ENCODE data around the gene ZNF768. TPM values are rescaled to one million over a fixed set of nuclear protein-coding genes. Genes with fewer than 3 reads are reported as not detected.
"Not testable (repeated sequence)": the region's sequence is repeated elsewhere in the genome, so short reads cannot be mapped to it uniquely, and the experiment has no call there.

Gene ZNF768
- total RNA-seq, 1 donor from 2014 or later, result 17.1 TPM

DNA sequence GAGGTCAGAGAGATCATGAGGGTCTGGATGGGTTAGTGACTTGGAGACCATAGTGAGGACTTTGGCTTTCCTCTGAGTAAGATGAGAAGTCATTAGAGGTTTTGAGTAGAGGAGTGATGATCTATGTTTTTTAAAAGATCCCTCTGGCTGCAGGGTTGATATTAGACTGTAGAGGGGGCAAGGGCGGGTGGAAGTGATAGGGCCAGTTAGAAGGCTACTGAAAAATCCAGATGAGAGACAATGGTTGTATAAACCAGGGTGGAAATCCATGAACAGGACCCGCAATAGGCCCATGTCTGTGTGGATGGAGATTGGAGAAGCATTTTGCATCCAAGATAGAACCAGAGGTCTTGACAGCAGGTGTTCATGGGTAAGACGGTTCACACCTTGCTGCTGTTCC lies 44.0 kb downstream of the ZNF768 start:
- Mint-ChIP-seq H3K36me3 (ENCODE audit: low read depth) (peaks cover 90% of the 10 kb centered on the region), H3K4me3 (ENCODE audit: low read depth) (no peak overlapping the region), H3K27ac (peak overlapping the region; percentile 30), H3K4me1 (ENCODE audit: low read depth) (peaks cover 43% of the 10 kb centered on the region), H3K27me3 (ENCODE audit: low read depth) (no peaks in the 10 kb centered on the region), H3K9me3 (no peaks in the 10 kb centered on the region)
- intact Hi-C loops (cut with micrococcal nuclease), result no loop called here
- no peak for DNase-seq (ENCODE audit: low spot score)

DNA sequence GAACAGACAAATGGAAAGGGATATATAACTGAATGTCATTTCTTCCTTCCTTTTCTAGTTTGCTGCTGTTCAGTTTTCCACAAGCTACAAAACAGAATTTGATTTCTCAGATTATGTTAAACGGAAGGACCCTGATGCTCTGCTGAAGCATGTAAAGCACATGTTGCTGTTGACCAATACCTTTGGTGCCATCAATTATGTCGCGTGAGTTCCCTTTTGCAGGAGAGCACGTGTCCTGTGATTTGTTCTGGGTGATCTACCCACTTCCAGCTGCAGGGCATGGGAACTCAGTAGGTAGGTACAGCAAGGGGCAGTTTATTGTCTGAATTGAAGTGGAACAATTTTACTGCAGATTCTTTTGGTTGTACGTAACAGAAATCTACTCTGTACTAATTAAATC lies 45.0 kb downstream of the ZNF768 start:
- intact Hi-C loops (cut with micrococcal nuclease), result no loop called here
- H3K4me3 Mint-ChIP-seq (ENCODE audit: low read depth), result no peak overlapping the region
- peaks cover 49% of the 10 kb centered on the region for H3K4me1 Mint-ChIP-seq (ENCODE audit: low read depth)
- H3K27me3 Mint-ChIP-seq (ENCODE audit: low read depth), result no peaks in the 10 kb centered on the region
- no peaks in the 10 kb centered on the region for H3K9me3 Mint-ChIP-seq
- no peak for DNase-seq (ENCODE audit: low spot score)
- H3K36me3 Mint-ChIP-seq (ENCODE audit: low read depth), result peaks cover 92% of the 10 kb centered on the region
- H3K27ac Mint-ChIP-seq, result peak overlapping the region; percentile 7

DNA sequence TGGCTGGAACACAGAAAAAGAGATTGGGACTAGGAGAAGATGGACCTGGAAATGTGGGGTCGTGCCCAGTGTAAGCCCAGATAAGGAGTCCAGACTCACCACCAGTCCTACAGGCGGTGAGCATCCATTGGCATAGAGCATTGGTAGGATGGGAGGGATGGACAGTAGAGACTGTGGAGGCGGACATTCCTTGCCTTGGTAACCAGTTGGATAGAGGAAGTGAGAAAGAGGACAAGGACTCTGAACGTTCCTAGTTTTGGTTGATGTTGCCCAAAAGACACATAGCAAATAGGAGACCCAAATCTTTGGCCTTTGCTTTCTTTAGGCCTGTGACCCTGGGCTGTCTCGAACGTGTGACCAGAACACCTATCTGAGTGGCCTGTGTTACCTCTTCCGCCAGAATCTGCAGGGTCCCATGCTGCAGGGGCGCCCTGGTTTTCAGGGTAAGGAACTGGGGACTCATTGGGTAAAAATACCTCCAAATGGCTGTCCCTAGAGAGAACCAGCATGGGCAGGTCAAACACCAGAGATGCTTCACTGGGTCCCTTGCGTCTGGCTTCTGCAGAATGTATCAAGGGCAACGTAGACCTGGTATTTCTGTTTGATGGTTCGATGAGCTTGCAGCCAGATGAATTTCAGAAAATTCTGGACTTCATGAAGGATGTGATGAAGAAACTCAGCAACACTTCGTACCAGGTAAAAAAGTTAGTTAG lies 47.4 kb downstream of the ZNF768 start:
- no peak for DNase-seq (ENCODE audit: low spot score)
- Mint-ChIP-seq H3K27me3 (ENCODE audit: low read depth) (no peaks in the 10 kb centered on the region), H3K4me3 (ENCODE audit: low read depth) (no peak overlapping the region), H3K36me3 (ENCODE audit: low read depth) (peaks cover 92% of the 10 kb centered on the region), H3K9me3 (no peaks in the 10 kb centered on the region), H3K4me1 (ENCODE audit: low read depth) (peaks cover 55% of the 10 kb centered on the region), H3K27ac (peak overlapping the region; percentile 36)
- intact Hi-C loops (cut with micrococcal nuclease), result no loop called here

DNA sequence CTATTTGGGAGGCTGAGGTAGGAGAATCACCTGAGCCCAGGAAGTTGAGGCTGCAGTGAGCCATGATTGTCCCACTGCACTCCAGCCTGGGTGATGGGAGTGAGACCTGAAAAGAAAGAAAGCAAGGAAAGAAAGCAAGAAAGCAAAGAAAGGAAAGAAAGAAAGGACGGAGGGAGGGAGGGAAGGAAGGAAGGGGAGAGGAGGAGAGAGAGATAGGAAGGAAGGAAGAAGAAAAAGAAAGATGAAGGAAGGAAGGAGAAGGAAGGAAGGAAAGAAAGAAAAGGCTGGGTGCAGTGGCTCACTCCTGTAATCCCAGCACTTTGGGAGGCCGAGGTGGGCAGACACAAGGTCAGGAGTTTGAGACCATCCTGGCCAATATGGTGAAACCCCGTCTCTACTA lies 48.6 kb downstream of the ZNF768 start:
- Mint-ChIP-seq H3K27ac (peak overlapping the region; percentile 86), H3K4me3 (ENCODE audit: low read depth) (peak overlapping the region; percentile 45), H3K36me3 (ENCODE audit: low read depth) (peaks cover 91% of the 10 kb centered on the region), H3K4me1 (ENCODE audit: low read depth) (peaks cover 51% of the 10 kb centered on the region)
- H3K9me3 Mint-ChIP-seq; intact Hi-C loops (cut with micrococcal nuclease); H3K27me3 Mint-ChIP-seq (ENCODE audit: low read depth); DNase-seq (ENCODE audit: low spot score): not testable (repeated sequence)

DNA sequence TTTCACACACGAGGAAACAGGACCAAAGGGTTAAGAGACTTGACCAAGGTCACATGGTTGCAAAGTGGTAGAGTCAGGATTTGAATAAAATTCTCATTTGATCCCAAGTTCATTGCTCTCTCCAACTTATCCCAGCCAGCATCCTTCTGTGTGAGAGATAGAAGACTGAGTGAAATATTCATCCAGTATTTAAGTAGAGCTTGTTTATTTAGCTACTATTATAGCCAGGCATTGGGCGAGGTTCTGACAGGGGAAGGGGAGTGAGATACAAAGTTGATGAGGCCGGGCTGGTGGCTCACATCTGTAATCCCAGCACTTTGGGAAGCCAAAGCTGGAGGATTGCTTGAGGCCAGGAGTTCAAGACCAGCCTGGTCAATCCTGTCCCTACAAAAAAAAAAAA lies 49.4 kb downstream of the ZNF768 start:
- peak overlapping the region; percentile 19 for H3K4me3 Mint-ChIP-seq (ENCODE audit: low read depth)

DNA sequence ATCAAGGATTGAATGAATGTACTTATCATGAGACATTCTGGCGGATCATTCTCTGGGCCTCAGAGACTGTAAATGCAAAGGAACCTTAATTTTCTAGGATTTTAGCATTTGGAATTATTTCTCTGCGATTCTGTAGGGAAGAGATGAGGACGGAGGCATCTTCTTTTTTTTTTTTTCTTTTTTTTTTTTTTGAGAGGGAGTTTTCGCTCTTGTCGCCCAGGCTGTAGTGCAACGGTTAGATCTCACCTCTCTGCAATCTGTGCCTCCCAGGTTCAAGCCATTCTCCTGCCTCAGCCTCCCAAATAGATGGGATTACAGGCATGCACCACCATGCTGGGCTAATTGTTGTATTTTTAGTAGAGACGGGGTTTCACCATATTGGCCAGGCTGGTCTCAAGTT lies 51.7 kb downstream of the ZNF768 start:
- Mint-ChIP-seq H3K9me3 (no peaks in the 10 kb centered on the region), H3K27me3 (ENCODE audit: low read depth) (no peaks in the 10 kb centered on the region), H3K4me1 (ENCODE audit: low read depth) (peaks cover 52% of the 10 kb centered on the region), H3K36me3 (ENCODE audit: low read depth) (peaks cover 63% of the 10 kb centered on the region), H3K4me3 (ENCODE audit: low read depth) (peak overlapping the region; percentile 99), H3K27ac (peak overlapping the region; percentile 81)
- intact Hi-C loops (cut with micrococcal nuclease), result loop anchor here (5.0 kb wide), 2 partner anchors 93 to 97 kb away; no protein-coding TSS in a partner anchor
- DNase-seq (ENCODE audit: low spot score), result no peak

More for the DNA sequence above, 49.4 kb downstream of the ZNF768 start:
- Mint-ChIP-seq H3K27ac (peak overlapping the region; percentile 86), H3K36me3 (ENCODE audit: low read depth) (peaks cover 86% of the 10 kb centered on the region), H3K4me1 (ENCODE audit: low read depth) (peaks cover 52% of the 10 kb centered on the region), H3K9me3 (no peaks in the 10 kb centered on the region), H3K27me3 (ENCODE audit: low read depth) (no peaks in the 10 kb centered on the region)
- DNase-seq (ENCODE audit: low spot score), result no peak
- intact Hi-C loops (cut with micrococcal nuclease), result no loop called here

DNA sequence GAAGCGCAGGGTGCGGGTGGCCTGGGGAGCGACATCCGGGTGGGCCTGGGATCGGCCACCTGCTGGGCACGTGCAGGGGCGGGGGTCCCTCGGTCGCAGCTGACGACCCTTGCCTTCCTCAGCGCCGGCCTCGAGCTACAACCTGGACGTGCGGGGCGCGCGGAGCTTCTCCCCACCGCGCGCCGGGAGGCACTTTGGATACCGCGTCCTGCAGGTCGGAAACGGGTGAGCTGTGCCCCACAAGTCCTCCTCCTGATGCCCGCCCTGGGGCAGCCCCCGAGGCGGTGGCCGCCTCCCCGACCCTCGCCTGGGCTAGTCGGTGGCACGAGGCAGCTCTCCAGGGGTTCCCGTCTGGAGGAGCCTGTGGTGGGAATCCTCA lies 52.3 kb downstream of the ZNF768 start:
- intact Hi-C loops (cut with micrococcal nuclease), result loop anchor here (5.0 kb wide), 2 partner anchors 93 to 97 kb away; no protein-coding TSS in a partner anchor
- H3K9me3 Mint-ChIP-seq, result no peaks in the 10 kb centered on the region
- H3K4me1 Mint-ChIP-seq (ENCODE audit: low read depth), result peaks cover 56% of the 10 kb centered on the region
- H3K27ac Mint-ChIP-seq, result peak overlapping the region; percentile 97
- H3K27me3 Mint-ChIP-seq (ENCODE audit: low read depth), result no peaks in the 10 kb centered on the region
- H3K36me3 Mint-ChIP-seq (ENCODE audit: low read depth), result peaks cover 60% of the 10 kb centered on the region
- no peak for DNase-seq (ENCODE audit: low spot score)
- peak overlapping the region; percentile 99 for H3K4me3 Mint-ChIP-seq (ENCODE audit: low read depth)

Other genes with a start within 250 kb of the ZNF768 start
- gene CD2BP2, start 171.3 kb downstream of the ZNF768 start, total RNA-seq, result 80.1 and 84.5 TPM in 2 replicates
- 63.4 and 64.4 TPM in 2 replicates for gene TBC1D10B, start 156.1 kb downstream of the ZNF768 start, total RNA-seq
- 3.4 and 4.3 TPM in 2 replicates for gene MYL11, start 151.8 kb downstream of the ZNF768 start, total RNA-seq
- 169 and 173 TPM in 2 replicates for gene SEPTIN1, start 144.0 kb downstream of the ZNF768 start, total RNA-seq
- gene ZNF48, start 131.1 kb downstream of the ZNF768 start, total RNA-seq, result 13.4 TPM in 2 replicates
- gene ZNF771, start 119.0 kb downstream of the ZNF768 start, total RNA-seq, result 8.3 and 9.3 TPM in 2 replicates
- gene DCTPP1, start 96.5 kb downstream of the ZNF768 start, total RNA-seq, result 127 and 128 TPM in 2 replicates
- 82.9 and 84.1 TPM in 2 replicates for gene SEPHS2, start 80.7 kb downstream of the ZNF768 start, total RNA-seq
- gene ITGAL, start 53.8 kb downstream of the ZNF768 start, total RNA-seq, result 292 and 293 TPM in 2 replicates
- 11.8 and 11.9 TPM in 2 replicates for gene ZNF747, start 8.3 kb upstream of the ZNF768 start, total RNA-seq
- 14.5 and 14.6 TPM in 2 replicates for gene ZNF764, start 31.8 kb upstream of the ZNF768 start, total RNA-seq
- 8.7 and 9.2 TPM in 2 replicates for gene ZNF688, start 45.1 kb upstream of the ZNF768 start, total RNA-seq
- gene ZNF785, start 59.1 kb upstream of the ZNF768 start, total RNA-seq, result 18.9 and 22.2 TPM in 2 replicates
- 11.4 and 12.4 TPM in 2 replicates for gene ZNF689, start 83.8 kb upstream of the ZNF768 start, total RNA-seq
- gene PRR14, start 124.4 kb upstream of the ZNF768 start, total RNA-seq, result 84.0 and 90.5 TPM in 2 replicates
- 107 TPM in 2 replicates for gene FBRS, start 131.9 kb upstream of the ZNF768 start, total RNA-seq
- 83.6 TPM in 2 replicates for gene SRCAP, start 172.6 kb upstream of the ZNF768 start, total RNA-seq
- gene PHKG2, start 221.9 kb upstream of the ZNF768 start, total RNA-seq, result 38.1 and 41.6 TPM in 2 replicates
- gene CFAP119, start 235.5 kb upstream of the ZNF768 start, total RNA-seq, result 2.3 and 2.8 TPM in 2 replicates
- 83.8 and 91.6 TPM in 2 replicates for gene RNF40, start 235.8 kb upstream of the ZNF768 start, total RNA-seq

Data from activated T-helper 2 cell treated with anti-CD3 and anti-CD28 coated beads, Interferon-gamma antibody, Interleukin-2, Interleukin-4, amounts not matched to agents 10 μg/mL and 5 μg/mL and 100 μg/mL, durations not matched to agents 14 hours and 24 hours and 36 hours (primary cell).